ENCODE results near the gene ZNF225.

ZNF225 gene

DNA sequence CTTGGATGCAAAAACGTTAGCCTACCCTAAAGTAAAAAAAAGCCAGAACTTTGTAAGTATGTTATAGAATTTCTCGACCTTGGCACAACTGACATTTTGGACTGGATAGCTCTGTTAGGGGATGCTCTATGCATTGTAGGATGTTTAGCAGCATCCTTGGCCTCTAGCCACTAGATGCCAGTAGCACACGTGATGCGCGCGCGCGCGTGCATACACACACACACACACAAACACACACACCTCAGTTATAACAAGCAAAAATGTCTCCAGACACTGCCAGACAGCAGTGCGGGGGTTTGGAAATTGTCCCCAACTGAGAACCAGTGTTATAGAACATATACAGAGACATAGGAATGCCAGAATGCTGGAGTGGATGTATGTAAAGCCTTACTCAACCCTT is 68.9 kb downstream of the ZNF225 start:
- TF ChIP-seq POLR2A (IDR thresholded peaks at IDR 0.05; ENCODE audit: low read length) (peak; percentile 12), GATA1 (IDR thresholded peaks at IDR 0.05; ENCODE audit: low read depth, low read length) (no peak)
- DNase-seq: no peak
